DMS153 treated with DMSO at 0.1 percent for 48 hours (cell line): ENCODE results near the gene TUBA1C.
"Not testable (repeated sequence)": the region's sequence is repeated elsewhere in the genome, so short reads cannot be mapped to it uniquely, and the experiment has no call there.

Experiments
- DNase-seq: peaks from one replicate; lab custom pipeline; 2025; ENCODE audit not compliant: unreplicated experiment; lab: John Stamatoyannopoulos, UW

TUBA1C gene

DNA sequence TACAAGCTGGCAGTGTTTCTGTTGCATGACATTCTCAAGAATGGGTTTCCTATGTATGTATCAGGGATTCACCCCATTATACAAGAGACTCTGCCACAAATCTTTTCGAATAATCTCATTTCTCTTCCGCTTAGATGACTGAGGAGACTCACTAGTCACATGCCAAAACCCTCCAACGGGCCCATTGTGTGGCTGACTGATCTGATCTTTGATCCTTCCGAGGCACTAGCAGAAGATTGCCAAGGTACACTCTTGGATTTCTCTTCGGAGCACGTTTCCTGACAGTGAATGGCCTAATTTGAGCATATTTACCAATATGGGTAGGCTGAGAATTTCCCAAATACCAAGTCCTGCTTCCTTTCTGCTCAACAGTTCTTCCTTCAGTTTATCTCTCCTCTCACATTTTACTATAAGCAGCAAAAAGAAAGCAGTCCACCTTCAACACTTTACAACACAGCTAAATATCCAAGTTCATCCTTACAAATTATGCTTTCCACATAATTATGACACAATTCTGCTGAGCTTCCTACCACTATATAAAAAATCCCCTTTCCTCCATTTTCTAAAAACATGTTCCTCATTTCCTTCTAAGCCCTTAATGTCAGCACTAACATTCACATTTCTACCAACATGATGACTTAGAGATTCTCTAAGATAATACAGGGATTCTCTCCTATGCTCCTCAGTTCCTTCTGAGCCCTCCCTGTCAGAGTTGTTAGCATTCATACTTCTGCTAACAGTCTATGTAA lies 41.1 kb downstream of the TUBA1C start:
- no peak for DNase-seq

DNA sequence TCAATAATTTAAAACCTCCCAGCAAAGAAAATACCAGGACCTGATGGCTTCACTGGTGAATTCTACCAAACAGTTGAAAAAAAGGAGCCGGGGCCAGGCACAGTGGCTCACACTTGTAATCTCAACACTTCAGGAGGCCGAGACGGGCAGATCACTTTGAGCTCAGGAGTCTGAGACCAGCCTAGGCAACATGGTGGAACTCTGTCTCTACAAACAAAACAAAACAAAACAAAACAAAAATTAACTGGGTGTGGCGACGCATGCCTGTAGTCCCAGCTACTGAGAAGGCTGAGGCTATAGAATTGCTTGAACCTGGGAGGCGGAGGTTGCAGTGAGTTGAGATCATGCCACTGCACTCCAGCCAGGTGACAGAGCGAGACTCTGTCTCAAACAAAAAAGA lies 44.5 kb downstream of the TUBA1C start:
- no peak for DNase-seq

DNA sequence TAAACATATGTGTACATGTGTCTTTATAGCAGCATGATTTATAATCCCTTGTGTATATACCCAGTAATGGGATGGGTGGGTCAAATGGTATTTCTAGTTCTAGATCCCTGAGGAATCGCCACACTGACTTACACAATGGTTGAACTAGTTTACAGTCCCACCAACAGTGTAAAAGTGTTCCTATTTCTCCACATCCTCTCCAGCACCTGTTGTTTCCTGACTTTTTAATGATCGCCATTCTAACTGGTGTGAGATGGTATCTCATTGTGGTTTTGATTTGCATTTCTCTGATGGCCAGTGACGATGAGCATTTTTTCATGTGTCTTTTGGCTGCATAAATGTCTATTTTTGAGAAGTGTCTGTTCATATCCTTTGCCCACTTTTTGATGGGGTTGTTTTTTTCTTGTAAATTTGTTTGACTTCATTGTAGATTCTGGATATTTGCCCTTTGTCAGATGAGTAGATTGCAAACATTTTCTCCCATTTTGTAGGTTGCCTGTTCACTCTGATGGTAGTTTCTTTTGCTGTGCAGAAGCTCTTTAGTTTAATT lies 45.6 kb downstream of the TUBA1C start:
- DNase-seq: not testable (repeated sequence)

DNA sequence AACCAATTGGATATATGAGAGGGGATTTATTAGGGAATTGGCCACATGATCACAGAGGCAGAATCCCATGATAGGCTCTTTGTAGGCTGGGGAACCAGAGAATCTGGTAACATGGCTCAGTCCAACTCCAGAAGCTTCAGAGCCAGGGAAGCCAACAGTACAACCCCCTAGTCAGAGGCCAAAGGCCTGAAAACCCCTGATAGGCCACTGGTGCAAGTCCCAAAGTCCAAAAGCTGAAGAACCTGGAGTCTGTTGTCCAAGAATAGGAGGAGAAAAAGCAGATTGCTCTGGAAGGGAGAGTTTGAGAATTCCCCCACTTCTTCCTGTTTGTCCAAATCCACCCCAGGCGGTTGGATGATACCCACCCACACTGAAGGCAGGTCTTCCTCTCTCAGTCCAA lies 49.9 kb downstream of the TUBA1C start:
- DNase-seq: no peak

DNA sequence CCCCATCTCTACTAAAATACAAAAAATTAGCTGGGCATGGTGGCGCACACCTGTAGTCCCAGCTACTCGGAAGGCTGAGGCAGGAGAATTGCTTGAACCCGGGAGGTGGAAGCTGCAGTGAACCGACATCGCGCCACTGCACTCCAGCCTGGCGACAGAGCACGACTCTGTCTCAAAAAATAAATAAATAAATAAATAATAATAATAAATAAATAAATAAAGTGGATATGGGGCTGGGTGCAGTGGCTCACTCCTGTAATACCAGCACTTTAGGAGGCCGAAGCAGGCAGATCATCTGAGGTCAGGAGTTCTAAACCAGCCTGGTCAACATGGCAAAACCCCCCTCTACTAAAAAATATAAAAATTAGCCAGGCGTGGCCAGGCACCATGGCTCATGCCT lies 52.2 kb downstream of the TUBA1C start:
- DNase-seq: not testable (repeated sequence)

DNA sequence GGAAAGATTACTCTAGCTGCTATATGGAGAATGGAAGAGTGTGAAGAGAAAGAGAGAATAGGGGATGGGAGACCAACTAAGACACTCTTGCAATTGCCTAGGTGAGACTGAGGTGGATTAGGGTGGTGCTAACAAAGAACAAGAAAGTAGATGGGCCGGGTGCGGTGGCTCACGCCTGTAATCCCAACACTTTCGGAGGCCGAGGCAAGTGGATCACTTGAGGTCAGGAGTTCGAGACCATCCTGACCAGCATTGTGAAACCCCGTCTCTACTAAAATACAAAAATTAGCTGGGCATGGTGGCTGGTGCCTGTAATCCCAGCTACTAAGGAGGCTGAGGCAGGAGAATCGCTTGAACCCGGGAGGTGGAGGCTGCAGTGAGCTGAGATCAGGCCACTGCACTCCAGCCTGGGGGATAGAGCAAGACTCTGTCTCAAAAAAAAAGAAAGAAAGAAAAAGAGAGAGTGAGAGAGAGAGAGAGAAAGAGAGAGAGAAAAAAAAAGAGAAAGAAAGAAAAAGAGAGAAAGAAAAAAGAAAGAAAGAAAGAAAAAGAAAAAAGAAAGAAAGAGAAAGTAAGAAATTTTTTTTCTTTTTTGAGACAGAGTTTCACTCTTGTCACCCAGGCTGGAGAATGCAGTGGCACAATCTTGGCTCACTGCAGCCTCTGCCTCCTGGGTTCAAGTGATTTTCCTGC lies 55.7 kb downstream of the TUBA1C start:
- DNase-seq: not testable (repeated sequence)

DNA sequence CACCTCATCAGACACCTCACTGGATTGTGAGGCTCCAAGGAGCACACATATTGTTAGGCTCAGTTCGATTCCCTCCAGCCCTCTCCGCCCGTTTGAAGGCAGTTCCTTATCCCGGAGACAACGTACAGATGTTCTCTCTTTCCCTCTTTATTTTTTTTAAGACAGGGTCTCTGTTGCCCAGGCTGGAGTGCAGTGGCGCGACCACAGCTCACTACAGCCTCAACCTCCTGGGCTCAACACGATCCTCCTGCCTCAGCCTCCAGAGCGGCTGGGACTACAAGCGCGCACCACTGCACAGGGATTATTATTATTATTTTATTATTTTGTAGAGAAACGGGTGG lies 57.5 kb downstream of the TUBA1C start:
- DNase-seq: no peak

DNA sequence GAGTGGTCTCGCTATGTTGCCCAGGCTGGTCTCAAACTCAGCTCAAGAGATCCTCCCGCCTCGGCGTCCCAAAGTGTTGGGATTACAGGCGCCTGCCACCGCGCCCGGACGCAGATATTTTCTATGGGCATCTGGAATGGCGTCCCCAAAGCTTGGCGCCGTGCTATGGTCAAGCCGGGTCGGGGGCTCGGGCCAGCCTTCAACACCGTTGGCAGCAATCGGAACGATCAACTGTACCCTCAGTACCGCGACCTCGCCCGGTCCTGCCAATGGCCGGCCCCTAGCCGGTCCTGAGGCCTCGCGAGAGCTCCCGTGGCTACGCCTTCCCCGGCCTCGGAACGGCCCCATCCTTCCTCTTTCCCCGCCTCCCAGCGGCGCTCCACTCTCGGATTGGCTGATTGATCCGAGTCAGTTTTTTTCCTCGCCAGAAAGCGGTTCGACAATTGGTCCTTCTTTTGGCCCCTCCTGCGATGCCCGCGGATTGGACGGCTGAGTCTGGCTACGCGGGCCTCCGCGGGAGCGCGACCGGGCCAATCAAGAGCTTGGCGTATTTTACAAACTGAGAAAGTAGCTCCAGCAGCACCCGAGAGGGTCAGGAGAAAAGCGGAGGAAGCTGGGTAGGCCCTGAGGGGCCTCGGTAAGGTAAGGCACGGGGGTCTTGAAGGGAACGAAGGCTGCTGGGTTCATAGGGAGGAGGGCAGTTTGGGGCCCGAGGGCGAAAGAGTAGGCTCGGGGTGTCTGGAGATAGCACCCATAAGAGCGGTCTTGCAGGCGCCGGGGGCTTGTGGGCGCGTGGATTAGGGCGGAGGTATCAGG lies 58.0 kb downstream of the TUBA1C start, which contains the start of gene TROAP:
Gene TROAP (plus strand): TSS at position 548 of the 816 bp plus-strand sequence. CDS start 354 bp downstream, outside the sequence.
- DNase-seq: peak; percentile 98

DNA sequence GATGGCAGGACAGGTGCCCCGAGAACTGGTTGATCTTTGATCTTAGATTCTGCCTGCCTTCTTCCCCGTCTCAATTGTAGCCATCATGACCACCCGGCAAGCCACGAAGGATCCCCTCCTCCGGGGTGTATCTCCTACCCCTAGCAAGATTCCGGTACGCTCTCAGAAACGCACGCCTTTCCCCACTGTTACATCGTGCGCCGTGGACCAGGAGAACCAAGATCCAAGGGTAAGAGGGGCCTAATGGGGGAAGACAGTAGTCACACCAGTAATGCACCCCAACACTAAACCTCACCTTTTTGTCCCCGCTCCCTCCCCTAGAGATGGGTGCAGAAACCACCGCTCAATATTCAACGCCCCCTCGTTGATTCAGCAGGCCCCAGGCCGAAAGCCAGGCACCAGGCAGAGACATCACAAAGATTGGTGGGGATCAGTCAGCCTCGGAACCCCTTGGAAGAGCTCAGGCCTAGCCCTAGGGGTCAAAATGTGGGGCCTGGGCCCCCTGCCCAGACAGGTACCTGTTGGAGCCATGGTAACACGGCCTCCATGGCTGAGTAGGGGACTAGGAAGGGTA lies 58.7 kb downstream of the TUBA1C start:
- DNase-seq: no peak
